Upper lobe of left lung (tissue), 6 donors: ENCODE results near the gene TPCN1. TPM values are rescaled to one million over a fixed set of nuclear protein-coding genes. Genes with fewer than 3 reads are reported as not detected.

ENCODE experiments used
- ATAC-seq, 2 donors: fragments of 200-7000 bp; cut with Tn5 transposase; one replicate each; pipeline ENCODE4 v1.9.1; 2022; ENCODE audit warnings: mild to moderate bottlenecking in 2 of 2, moderate library complexity in 2 of 2; ENCODE audit not compliant: low FRiP score in 2 of 2
- DNase-seq, 2 donors: peaks; one replicate each; pipeline ENCODE4 v3.0.0-alpha.2; 2019 to 2020
- H3K27ac ChIP-seq, 4 donors: fragments of 200-600 bp; sonication (generic); one replicate each; pipeline ENCODE4 v1.5.1; 2016 to 2019
- H3K27me3 ChIP-seq, 4 donors: fragments of 200-600 bp; sonication (generic); one replicate each; pipeline ENCODE4 v1.5.1; 2017 to 2019
- H3K36me3 ChIP-seq, 4 donors: fragments of 200-600 bp; sonication (generic); one replicate each; pipeline ENCODE4 v1.5.1; 2016 to 2019
- H3K4me1 ChIP-seq, 4 donors: fragments of 200-600 bp; sonication (generic); one replicate each; pipeline ENCODE4 v1.5.1; 2018 to 2019
- H3K4me3 ChIP-seq, 4 donors: fragments of 200-600 bp; sonication (generic); one replicate each; pipeline ENCODE4 v1.5.1; 2017 to 2019; ENCODE audit warnings: mild to moderate bottlenecking in 2 of 4, moderate library complexity in 1 of 4
- H3K9me3 ChIP-seq, 4 donors: fragments of 200-600 bp; sonication (generic); one replicate each; pipeline ENCODE4 v1.5.1; 2018 to 2019
- EP300 ChIP-seq, 4 donors: sonication (generic); formaldehyde crosslinking; IDR thresholded peaks; one replicate each; pipeline ENCODE4 v1.5.1; 2017; ENCODE audit warnings: antibody characterized with exemption in 4 of 4, control low read depth in 2 of 4
- POLR2A ChIP-seq, 4 donors: fragments of 450-650 bp; IDR thresholded peaks; one replicate each; pipeline ENCODE4 v1.5.1; 2016 to 2017; ENCODE audit warnings: antibody characterized with exemption in 4 of 4, mild to moderate bottlenecking in 2 of 4
- POLR2AphosphoS5 ChIP-seq, 2 donors: sonication (generic); formaldehyde crosslinking; IDR thresholded peaks; one replicate each; pipeline ENCODE4 v1.5.1; 2017; ENCODE audit warnings: antibody characterized with exemption in 2 of 2
- WGBS, 2 donors: methylation state at CpG; one replicate each; pipeline ENCODE4 v1.1.5; 2017 to 2018; 5-methylcytosine and 5-hydroxymethylcytosine counted together
- total RNA-seq, 6 donors: library from RNA; depleted of rRNA in 4 of 6; stranded (reverse); fragments of >200 nt in 4 of 6; gene quantifications; one replicate each; pipeline versions ENCODE4 v1.1.0 to v1.2.1, GENCODE V29; 2016 to 2021
- TF ChIP-seq, protein P1 (sequence below), 6 experiments: fragments of 450-650 bp in 4 of 6; fragments of 200-600 bp in 2 of 6; sonication (generic) in 2 of 6; IDR thresholded peaks; one replicate each; pipeline ENCODE4 v1.5.1; 2016 to 2019; ENCODE audit warnings: antibody characterized with exemption in 6 of 6
- donor health status: DM: no; HTN: no; CAD: no; lungs with moderate emphysema.
- donor health status: DM: no; HTN: yes; CAD: no; lungs with severe emphysema.

Gene TPCN1
- total RNA-seq, 6 donors from 2014 or later: 36.6 to 193 (median 52.2) TPM

DNA sequence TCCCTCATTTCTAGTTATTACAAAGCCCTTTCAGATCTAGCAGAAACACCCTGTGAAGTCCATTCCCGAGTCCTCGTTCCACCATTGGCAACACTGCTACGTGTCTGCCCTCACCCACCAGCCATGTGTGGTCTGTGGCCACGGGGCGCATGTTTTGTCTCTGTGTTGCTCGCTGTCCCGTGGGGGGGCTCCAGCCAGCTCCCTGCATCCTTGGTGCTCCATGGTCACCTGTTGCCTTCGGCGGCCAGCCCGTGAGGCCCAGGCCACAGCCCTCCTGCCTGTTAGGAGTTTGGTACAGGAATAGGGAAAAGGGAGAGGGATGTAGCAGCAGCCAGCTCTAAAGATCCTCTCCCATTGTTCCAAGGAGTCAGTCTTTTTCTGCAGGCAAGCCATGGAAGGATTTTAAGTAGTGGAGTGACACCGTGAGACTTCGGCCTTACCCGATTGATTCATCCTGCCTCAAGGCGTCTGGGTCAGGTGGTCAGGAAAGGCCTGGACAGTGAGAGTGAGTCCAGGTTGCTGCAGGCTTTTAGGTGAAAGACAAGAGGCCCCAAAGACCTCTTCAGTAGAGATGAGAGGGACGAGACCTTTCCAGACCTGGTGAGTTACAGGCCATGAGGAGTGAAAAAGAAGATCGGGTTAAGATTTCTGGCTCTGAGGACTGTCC is 30.3 kb downstream of the TPCN1 start:
- no peak for ATAC-seq
- no peaks in the 10 kb centered on the region for H3K9me3 ChIP-seq
- H3K36me3 ChIP-seq: peaks cover 0 to 13% (median 6%) of the 10 kb centered on the region in 4 donors
- 95 to 97% methylated on average over 7 to 16 of the region's 16 CpGs for WGBS, 2 donors
- no peak overlapping the region for H3K27ac ChIP-seq
- peaks cover 9 to 18% (median 10%) of the 10 kb centered on the region in 4 donors for H3K4me1 ChIP-seq
- no peak for DNase-seq
- TF ChIP-seq POLR2A (IDR thresholded peaks at IDR 0.05) (no peak), POLR2AphosphoS5 (IDR thresholded peaks at IDR 0.05) (no peak), EP300 (IDR thresholded peaks at IDR 0.05) (no peak)
- TF ChIP-seq, protein P1, sequence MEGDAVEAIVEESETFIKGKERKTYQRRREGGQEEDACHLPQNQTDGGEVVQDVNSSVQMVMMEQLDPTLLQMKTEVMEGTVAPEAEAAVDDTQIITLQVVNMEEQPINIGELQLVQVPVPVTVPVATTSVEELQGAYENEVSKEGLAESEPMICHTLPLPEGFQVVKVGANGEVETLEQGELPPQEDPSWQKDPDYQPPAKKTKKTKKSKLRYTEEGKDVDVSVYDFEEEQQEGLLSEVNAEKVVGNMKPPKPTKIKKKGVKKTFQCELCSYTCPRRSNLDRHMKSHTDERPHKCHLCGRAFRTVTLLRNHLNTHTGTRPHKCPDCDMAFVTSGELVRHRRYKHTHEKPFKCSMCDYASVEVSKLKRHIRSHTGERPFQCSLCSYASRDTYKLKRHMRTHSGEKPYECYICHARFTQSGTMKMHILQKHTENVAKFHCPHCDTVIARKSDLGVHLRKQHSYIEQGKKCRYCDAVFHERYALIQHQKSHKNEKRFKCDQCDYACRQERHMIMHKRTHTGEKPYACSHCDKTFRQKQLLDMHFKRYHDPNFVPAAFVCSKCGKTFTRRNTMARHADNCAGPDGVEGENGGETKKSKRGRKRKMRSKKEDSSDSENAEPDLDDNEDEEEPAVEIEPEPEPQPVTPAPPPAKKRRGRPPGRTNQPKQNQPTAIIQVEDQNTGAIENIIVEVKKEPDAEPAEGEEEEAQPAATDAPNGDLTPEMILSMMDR (IDR thresholded peaks at IDR 0.05): no peak
- H3K27me3 ChIP-seq: no peaks in the 10 kb centered on the region
- no peak overlapping the region for H3K4me3 ChIP-seq

DNA sequence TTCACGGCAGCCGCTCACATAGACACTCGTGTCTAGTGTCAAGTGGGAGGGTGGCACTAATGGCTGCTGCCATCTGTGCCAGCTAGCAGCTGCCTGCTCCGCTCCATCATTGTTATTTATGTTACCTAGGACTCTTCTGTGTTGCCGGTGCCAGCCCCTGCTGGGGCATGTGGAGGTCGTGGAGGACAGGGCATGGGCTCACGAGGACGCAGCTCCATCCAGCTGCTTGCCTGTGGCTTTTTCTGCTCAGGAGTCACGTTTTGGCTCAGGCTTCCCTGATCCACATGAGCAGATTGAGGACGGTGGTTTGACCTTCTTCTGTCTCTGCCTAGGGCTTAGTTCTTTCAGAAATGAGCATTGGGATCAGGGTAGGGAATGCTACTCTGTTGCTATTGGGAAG is 31.2 kb downstream of the TPCN1 start:
- Histone ChIP-seq H3K9me3 (no peaks in the 10 kb centered on the region), H3K36me3 (peaks cover 0 to 13% (median 6%) of the 10 kb centered on the region in 4 donors), H3K27ac (no peak overlapping the region), H3K27me3 (no peaks in the 10 kb centered on the region), H3K4me1 (peaks cover 0 to 8% (median under 1%) of the 10 kb centered on the region in 4 donors), H3K4me3 (no peak overlapping the region)
- no peak for TF ChIP-seq EP300 (IDR thresholded peaks at IDR 0.05)
- no peak for TF ChIP-seq POLR2A (IDR thresholded peaks at IDR 0.05)
- TF ChIP-seq, protein P1 (IDR thresholded peaks at IDR 0.05): no peak
- TF ChIP-seq POLR2AphosphoS5 (IDR thresholded peaks at IDR 0.05): no peak
- WGBS, 2 donors: 97 to 98% methylated on average over 6 to 10 of the region's 10 CpGs
- DNase-seq (no peak), ATAC-seq (no peak)

DNA sequence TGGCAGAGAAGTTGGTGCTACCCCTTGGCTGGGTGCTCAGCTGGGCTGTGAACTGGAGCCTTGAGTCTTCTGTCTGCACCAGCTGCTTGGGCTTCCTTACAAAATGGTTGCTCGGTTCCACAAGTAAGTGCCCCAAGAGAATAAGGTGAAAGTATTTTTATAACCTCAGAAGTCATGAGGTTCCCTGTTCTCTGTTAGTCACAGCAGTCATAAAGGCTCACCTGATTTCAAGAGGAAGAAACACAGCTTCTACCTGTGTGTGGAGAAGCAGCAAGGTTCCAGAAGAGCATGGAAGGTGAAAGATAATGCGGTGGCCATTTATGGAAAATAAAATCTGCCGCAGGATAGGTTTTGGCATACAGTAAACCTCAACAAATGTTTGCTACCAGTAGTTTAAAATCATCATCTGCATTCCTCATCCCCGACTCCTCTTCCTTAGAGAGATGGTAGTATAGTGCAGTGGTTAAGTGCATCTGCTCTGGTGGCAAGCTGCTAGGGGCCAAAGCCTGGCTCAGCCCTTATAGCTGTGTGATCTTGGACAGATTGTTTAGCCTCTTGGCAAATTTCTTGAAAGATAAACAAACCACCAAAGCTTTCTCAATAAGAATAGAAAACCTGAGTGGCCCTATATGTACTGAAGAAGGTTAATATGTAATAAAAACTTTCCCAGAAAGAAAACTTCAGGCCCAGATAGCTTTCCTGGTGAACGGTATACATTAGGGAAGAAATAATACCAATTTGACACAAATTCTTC is 32.4 kb downstream of the TPCN1 start:
- no peak for ATAC-seq
- H3K4me1 ChIP-seq: peaks cover 0 to 5% (median 3%) of the 10 kb centered on the region in 4 donors
- no peaks in the 10 kb centered on the region for H3K27me3 ChIP-seq
- 91 to 93% methylated on average over 5 of the region's 5 CpGs for WGBS, 2 donors
- no peak for DNase-seq
- H3K4me3 ChIP-seq: no peak overlapping the region
- TF ChIP-seq POLR2AphosphoS5 (IDR thresholded peaks at IDR 0.05): no peak
- H3K27ac ChIP-seq: no peak overlapping the region
- no peaks in the 10 kb centered on the region for H3K9me3 ChIP-seq
- peaks cover 0 to 13% (median 6%) of the 10 kb centered on the region in 4 donors for H3K36me3 ChIP-seq

DNA sequence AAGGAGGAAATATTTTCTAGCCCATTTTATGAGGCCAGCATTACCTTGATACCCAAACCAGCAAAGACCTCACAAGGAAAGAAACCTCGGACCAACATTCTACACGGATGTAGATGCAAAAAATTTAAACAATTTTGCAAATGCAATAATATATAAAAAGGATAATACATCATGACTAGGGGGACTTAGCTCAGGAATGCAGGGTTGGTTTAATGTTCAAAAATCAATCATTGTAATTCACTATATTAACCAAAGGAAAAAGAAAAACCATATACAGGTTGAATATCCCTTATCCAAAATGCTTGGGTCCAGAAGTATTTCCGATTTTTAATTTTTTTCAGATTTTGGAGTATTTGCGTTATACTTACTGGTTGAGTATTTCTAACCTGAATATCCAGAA is 33.0 kb downstream of the TPCN1 start:
- Histone ChIP-seq H3K9me3 (no peaks in the 10 kb centered on the region), H3K36me3 (peaks cover 0 to 13% (median 6%) of the 10 kb centered on the region in 4 donors), H3K4me3 (no peak overlapping the region), H3K4me1 (peaks cover 0 to 11% (median 8%) of the 10 kb centered on the region in 4 donors), H3K27ac (no peak overlapping the region), H3K27me3 (no peaks in the 10 kb centered on the region)
- DNase-seq: no peak
- no peak for ATAC-seq
- TF ChIP-seq EP300 (IDR thresholded peaks at IDR 0.05) (no peak), POLR2A (IDR thresholded peaks at IDR 0.05) (no peak), POLR2AphosphoS5 (IDR thresholded peaks at IDR 0.05) (no peak)
- TF ChIP-seq, protein P1 (IDR thresholded peaks at IDR 0.05): no peak
- 95 to 97% methylated on average over 4 of the region's 4 CpGs for WGBS, 2 donors

DNA sequence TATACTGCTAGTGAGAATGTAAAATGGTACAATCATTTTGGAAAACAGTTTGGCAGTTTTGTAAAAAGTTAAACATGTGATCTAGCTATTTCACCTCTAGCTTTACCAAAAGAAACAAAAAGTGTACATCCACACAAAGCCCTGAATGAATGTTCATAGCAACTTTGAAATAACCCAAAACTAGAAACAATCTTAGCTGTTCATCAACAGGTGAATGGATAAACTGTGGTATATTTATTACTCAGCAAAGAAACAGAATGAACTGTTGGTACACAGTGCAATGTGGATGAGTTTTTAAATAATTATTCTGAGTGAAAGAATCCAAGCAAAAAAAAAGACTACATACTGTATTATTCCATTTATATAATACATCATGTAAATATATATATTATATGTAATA is 36.3 kb downstream of the TPCN1 start:
- no peak for ATAC-seq
- H3K27ac ChIP-seq: no peak overlapping the region
- H3K4me3 ChIP-seq: no peak overlapping the region
- H3K36me3 ChIP-seq: peaks cover 0 to 3% (median 0%) of the 10 kb centered on the region in 4 donors
- no peaks in the 10 kb centered on the region for H3K9me3 ChIP-seq
- H3K27me3 ChIP-seq: no peaks in the 10 kb centered on the region
- TF ChIP-seq POLR2A (IDR thresholded peaks at IDR 0.05) (no peak), EP300 (IDR thresholded peaks at IDR 0.05) (no peak)
- TF ChIP-seq, protein P1 (IDR thresholded peaks at IDR 0.05): no peak
- DNase-seq: no peak
- peaks cover 24 to 40% (median 39%) of the 10 kb centered on the region in 4 donors for H3K4me1 ChIP-seq
